ENCODE measurements around the gene CGAS.

- no peak for TF ChIP-seq CTCF (IDR thresholded peaks at IDR 0.05)
- TF ChIP-seq POLR2A (IDR thresholded peaks at IDR 0.05) = no peak
- no peak for TF ChIP-seq POLR2AphosphoS5 (IDR thresholded peaks at IDR 0.05)
These were observed 16.9 kb downstream of the CGAS start for GRCh38 chr6:73435236-73435635.

All from sigmoid colon (tissue), 4 donors.